HCT116 (cell line): ENCODE data around the gene FANK1. TPM values are rescaled to one million over a fixed set of nuclear protein-coding genes. Genes with fewer than 3 reads are reported as not detected.

Experiments used
- ATAC-seq: fragments of 200-7000 bp; cut with Tn5 transposase; 2 replicates; pipeline ENCODE4 v1.9.1; 2020; ENCODE audit warnings: mild to moderate bottlenecking, moderate library complexity
- BruUV-seq: library from RNA; stranded (reverse); fragments of 400-500 nt; replicated peaks from 2 replicates; lab custom pipeline; 2021; lab: Mats Ljungman, UMichigan
- CTCF ChIA-PET: fragments of 300-600 bp; sonication (Branson Sonifier 250); formaldehyde crosslinking; loops from one replicate; lab custom pipeline; 2021; ENCODE audit warnings: antibody characterized with exemption; lab: Charles Lee
- POLR2A ChIA-PET: fragments of 300-600, 350-600 bp; sonication (Branson Sonifier 250); formaldehyde crosslinking; loops from one replicate; lab custom pipeline; 2021; ENCODE audit warnings: antibody characterized with exemption; lab: Charles Lee
- RAD21 ChIA-PET, 2 experiments: fragments of 300-600 bp; sonication (Branson Sonifier 250); formaldehyde crosslinking; loops; one replicate each; lab custom pipeline; 2023; ENCODE audit warnings: low total read pairs in 2 of 2; ENCODE audit not compliant: uncharacterized antibody in 2 of 2, unreplicated experiment in 2 of 2, low non-redundant PET in 1 of 2; lab: Charles Lee
- DNase-seq: peaks from one replicate; pipeline ENCODE4 v3.0.0-alpha.2; 2010; ENCODE audit warnings: low read depth, low spot score
- H2AFZ ChIP-seq: fragments of 200-600 bp; shearing (Covaris generic), sonication (generic); 2 replicates; pipeline ENCODE4 v1.6.1; 2017; ENCODE audit warnings: low read depth, mixed run types, mixed read lengths, antibody characterized with exemption, low read length; ENCODE audit not compliant: poor library complexity, severe bottlenecking
- H3K27ac ChIP-seq: 2 replicates; pipeline ENCODE4 v1.5.1; 2012; ENCODE audit warnings: low read depth, low read length
- H3K27me3 ChIP-seq: fragments of 200-600 bp; sonication (generic); 2 replicates; pipeline ENCODE4 v1.6.1; 2016; ENCODE audit warnings: mixed run types, low read length, mixed read lengths; ENCODE audit not compliant: insufficient read depth
- H3K36me3 ChIP-seq, 2 experiments: fragments of 200-500 bp in 1 of 2; fragments of 200-600 bp in 1 of 2; sonication (Bioruptor generic) in 1 of 2; sonication (generic) in 1 of 2; 2 replicates each; pipeline versions ENCODE4 v1.5.1 to v1.6.1; 2014 to 2016; ENCODE audit warnings: low read length in 2 of 2, inconsistent platforms in 1 of 2, mixed read lengths in 1 of 2, mixed run types in 1 of 2; ENCODE audit not compliant: insufficient read depth in 2 of 2, control insufficient read depth in 1 of 2
- H3K4me1 ChIP-seq, 2 experiments: fragments of 200-600 bp in 1 of 2; sonication (generic) in 1 of 2; 2 replicates each; pipeline versions ENCODE4 v1.5.1 to v1.6.1; 2012 to 2017; ENCODE audit warnings: low read length in 2 of 2, inconsistent platforms in 1 of 2, mild to moderate bottlenecking in 1 of 2, mixed read lengths in 1 of 2, mixed run types in 1 of 2, moderate library complexity in 1 of 2; ENCODE audit not compliant: insufficient read depth in 2 of 2, control insufficient read depth in 1 of 2
- H3K4me2 ChIP-seq: fragments of 200-600 bp; sonication (generic); 2 replicates; pipeline ENCODE4 v1.6.1; 2017; ENCODE audit warnings: mixed run types, low read length, mixed read lengths
- H3K4me3 ChIP-seq, 2 experiments: fragments of 200-600 bp in 1 of 2; sonication (generic) in 1 of 2; replicated peaks in 1 of 2; 2 replicates each; pipeline ENCODE4 v1.5.1; 2011 to 2016; ENCODE audit warnings: low read length in 2 of 2, control low read depth in 1 of 2, low read depth in 1 of 2, mild to moderate bottlenecking in 1 of 2, mixed read lengths in 1 of 2, mixed run types in 1 of 2
- H3K79me2 ChIP-seq: fragments of 200-600 bp; sonication (generic); 2 replicates; pipeline ENCODE4 v1.6.1; 2017; ENCODE audit warnings: mild to moderate bottlenecking, mixed run types, low read length, moderate library complexity, mixed read lengths; ENCODE audit not compliant: insufficient read depth
- H3K9ac ChIP-seq: fragments of 200-600 bp; sonication (generic); 2 replicates; pipeline ENCODE4 v1.6.1; 2016; ENCODE audit warnings: low read length, mixed read lengths
- H3K9me2 ChIP-seq: fragments of 200-600 bp; sonication (generic), shearing (Covaris generic); 2 replicates; pipeline ENCODE4 v1.6.1; 2017; ENCODE audit warnings: mixed run types, mild to moderate bottlenecking, moderate library complexity; ENCODE audit not compliant: insufficient read depth
- H3K9me3 ChIP-seq, 2 experiments: fragments of 200-500 bp in 1 of 2; fragments of 200-600 bp in 1 of 2; sonication (Bioruptor generic) in 1 of 2; sonication (generic) in 1 of 2; 2 replicates each; pipeline ENCODE4 v1.6.1; 2014 to 2017; ENCODE audit warnings: low read length in 2 of 2, mixed read lengths in 2 of 2, inconsistent platforms in 1 of 2, low read depth in 1 of 2, mild to moderate bottlenecking in 1 of 2, mixed run types in 1 of 2, moderate library complexity in 1 of 2; ENCODE audit not compliant: control insufficient read depth in 1 of 2, insufficient read depth in 1 of 2
- H4K20me1 ChIP-seq: fragments of 200-600 bp; sonication (generic), shearing (Covaris generic); 2 replicates; pipeline ENCODE4 v1.6.1; 2017; ENCODE audit warnings: mixed run types, mild to moderate bottlenecking, moderate library complexity; ENCODE audit not compliant: insufficient read depth
- CBX3 ChIP-seq: IDR thresholded peaks from 2 replicates; pipeline ENCODE4 v1.6.1; 2012; ENCODE audit warnings: low read depth
- CEBPB ChIP-seq: IDR thresholded peaks from 2 replicates; pipeline ENCODE4 v1.6.1; 2012; ENCODE audit warnings: low read depth
- ELF1 ChIP-seq: IDR thresholded peaks from 2 replicates; pipeline ENCODE4 v1.6.1; 2012; ENCODE audit warnings: low read depth, borderline replicate concordance
- EZH2phosphoT487 ChIP-seq: fragments of 200-600 bp; IDR thresholded peaks from 2 replicates; pipeline ENCODE4 v1.6.1; 2018; ENCODE audit warnings: antibody characterized with exemption, borderline replicate concordance
- FOSL1 ChIP-seq: IDR thresholded peaks from 2 replicates; pipeline ENCODE4 v1.6.1; 2012; ENCODE audit warnings: low read depth
- JUND ChIP-seq: IDR thresholded peaks from 2 replicates; pipeline ENCODE4 v1.6.1; 2012
- RAD21 ChIP-seq: IDR thresholded peaks from 2 replicates; pipeline ENCODE4 v1.6.1; 2012; ENCODE audit warnings: low read depth, mild to moderate bottlenecking
- REST ChIP-seq: IDR thresholded peaks from 2 replicates; pipeline ENCODE4 v1.6.1; 2012; ENCODE audit warnings: low read depth
- SP1 ChIP-seq: IDR thresholded peaks from 2 replicates; pipeline ENCODE4 v1.6.1; 2012; ENCODE audit warnings: low read depth
- SRF ChIP-seq: IDR thresholded peaks from 2 replicates; pipeline ENCODE4 v1.6.1; 2012; ENCODE audit warnings: low read depth
- YY1 ChIP-seq: IDR thresholded peaks from 2 replicates; pipeline ENCODE4 v1.6.1; 2011; ENCODE audit warnings: low read length, low read depth, moderate library complexity, mild to moderate bottlenecking; ENCODE audit not compliant: insufficient replicate concordance; ENCODE audit errors: extremely low read depth
- ZFX ChIP-seq: fragments of 450-650 bp; IDR thresholded peaks from 2 replicates; pipeline ENCODE4 v1.6.1; 2017
- intact Hi-C: fragments of 100-400 bp; cut with micrococcal nuclease; formaldehyde crosslinking; loops from 2 replicates; pipeline ENCODE4 v1.10.0; 2022
- total RNA-seq: library from RNA; stranded (reverse); gene quantifications from one replicate; pipeline ENCODE4 v1.2.1, GENCODE V29; 2021; ENCODE audit not compliant: unreplicated experiment
- TF ChIP-seq, protein P1 (sequence below): IDR thresholded peaks from 2 replicates; pipeline ENCODE4 v1.6.1; 2012
- TF ChIP-seq, protein P2 (sequence below): IDR thresholded peaks from 2 replicates; pipeline ENCODE4 v1.6.1; 2011; ENCODE audit warnings: mild to moderate bottlenecking, low read length, moderate library complexity; ENCODE audit not compliant: insufficient replicate concordance; ENCODE audit errors: extremely low read depth
- TF ChIP-seq, protein P3 (sequence below): IDR thresholded peaks from 2 replicates; pipeline ENCODE4 v1.6.1; 2012

The FANK1 gene
- total RNA-seq, 1 experiment from 2014 or later: 5.4 TPM

GRCh38 chr10:125994601-125995000 lies 98.2 kb downstream of the FANK1 start:
- no peaks in the 10 kb centered on the region for H3K4me1 ChIP-seq
- RAD21 ChIA-PET: no interaction called here

DNA sequence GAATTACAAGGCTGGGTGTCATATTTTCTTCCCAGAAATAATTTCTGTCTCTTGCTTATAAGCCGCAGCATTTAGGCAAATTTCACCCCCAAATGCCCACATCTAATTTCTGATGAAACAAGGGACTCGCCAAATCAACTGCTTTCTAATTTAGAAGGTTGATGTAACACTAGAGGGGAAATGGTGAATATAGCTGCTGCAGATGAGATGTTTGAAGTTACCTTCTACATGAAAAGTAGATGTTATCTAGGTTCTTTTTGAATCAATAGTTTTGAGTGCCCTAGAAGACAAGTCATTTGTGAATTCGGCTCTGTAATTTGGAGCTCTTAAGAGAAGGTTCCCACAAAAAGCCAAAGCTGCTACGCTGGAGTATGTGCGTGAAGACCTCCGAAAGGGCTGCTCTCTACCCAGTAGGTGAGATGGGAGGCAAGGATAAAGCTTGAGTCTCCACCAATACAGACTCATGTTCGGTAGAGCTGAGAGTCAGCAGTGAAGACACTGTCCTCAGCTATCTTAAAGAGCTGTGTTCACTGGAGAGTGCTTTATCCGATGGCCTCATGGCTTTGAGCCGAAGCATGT lies 99.5 kb downstream of the FANK1 start:
- no peak overlapping the region for H3K4me2 ChIP-seq
- ATAC-seq (no peak), DNase-seq (no peak)
- H4K20me1 ChIP-seq: no peaks in the 10 kb centered on the region
- H3K4me3 ChIP-seq: no peak overlapping the region
- intact Hi-C loops: no loop called here
- no peaks in the 10 kb centered on the region for H3K36me3 ChIP-seq
- POLR2A ChIA-PET: no interaction called here
- H3K27me3 ChIP-seq: no peaks in the 10 kb centered on the region
- CTCF ChIA-PET: no interaction called here
- no peak overlapping the region for H2AFZ ChIP-seq
- H3K9me2 ChIP-seq: no peaks in the 10 kb centered on the region
- H3K4me1 ChIP-seq: no peaks in the 10 kb centered on the region
- H3K9ac ChIP-seq: no peak overlapping the region
- no peaks in the 10 kb centered on the region for H3K79me2 ChIP-seq
- no peaks in the 10 kb centered on the region for H3K9me3 ChIP-seq
- BruUV-seq: no TSS peak
- no peak overlapping the region for H3K27ac ChIP-seq
- RAD21 ChIA-PET: no interaction called here
- TF ChIP-seq CEBPB: no peak
- TF ChIP-seq FOSL1: no peak
- no peak for TF ChIP-seq EZH2phosphoT487
- TF ChIP-seq, protein P1, sequence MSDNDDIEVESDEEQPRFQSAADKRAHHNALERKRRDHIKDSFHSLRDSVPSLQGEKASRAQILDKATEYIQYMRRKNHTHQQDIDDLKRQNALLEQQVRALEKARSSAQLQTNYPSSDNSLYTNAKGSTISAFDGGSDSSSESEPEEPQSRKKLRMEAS: no peak
- TF ChIP-seq YY1: no peak
- TF ChIP-seq REST: no peak
- no peak for TF ChIP-seq JUND
- TF ChIP-seq CBX3: no peak
- TF ChIP-seq, protein P2, sequence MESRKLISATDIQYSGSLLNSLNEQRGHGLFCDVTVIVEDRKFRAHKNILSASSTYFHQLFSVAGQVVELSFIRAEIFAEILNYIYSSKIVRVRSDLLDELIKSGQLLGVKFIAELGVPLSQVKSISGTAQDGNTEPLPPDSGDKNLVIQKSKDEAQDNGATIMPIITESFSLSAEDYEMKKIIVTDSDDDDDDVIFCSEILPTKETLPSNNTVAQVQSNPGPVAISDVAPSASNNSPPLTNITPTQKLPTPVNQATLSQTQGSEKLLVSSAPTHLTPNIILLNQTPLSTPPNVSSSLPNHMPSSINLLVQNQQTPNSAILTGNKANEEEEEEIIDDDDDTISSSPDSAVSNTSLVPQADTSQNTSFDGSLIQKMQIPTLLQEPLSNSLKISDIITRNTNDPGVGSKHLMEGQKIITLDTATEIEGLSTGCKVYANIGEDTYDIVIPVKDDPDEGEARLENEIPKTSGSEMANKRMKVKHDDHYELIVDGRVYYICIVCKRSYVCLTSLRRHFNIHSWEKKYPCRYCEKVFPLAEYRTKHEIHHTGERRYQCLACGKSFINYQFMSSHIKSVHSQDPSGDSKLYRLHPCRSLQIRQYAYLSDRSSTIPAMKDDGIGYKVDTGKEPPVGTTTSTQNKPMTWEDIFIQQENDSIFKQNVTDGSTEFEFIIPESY: no peak
- TF ChIP-seq SRF: no peak
- TF ChIP-seq ELF1: no peak
- no peak for TF ChIP-seq RAD21
- TF ChIP-seq, protein P3, sequence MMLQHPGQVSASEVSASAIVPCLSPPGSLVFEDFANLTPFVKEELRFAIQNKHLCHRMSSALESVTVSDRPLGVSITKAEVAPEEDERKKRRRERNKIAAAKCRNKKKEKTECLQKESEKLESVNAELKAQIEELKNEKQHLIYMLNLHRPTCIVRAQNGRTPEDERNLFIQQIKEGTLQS: no peak
- no peak for TF ChIP-seq ZFX
- TF ChIP-seq SP1: no peak

More at GRCh38 chr10:125994601-125995000, 98.2 kb downstream of the FANK1 start:
- DNase-seq (no peak), ATAC-seq (no peak)
- ChIA-PET POLR2A (no interaction called here), CTCF (interaction anchor here (1.5 kb wide), 1 partner anchor 18 kb away, joined by 3 read pairs; no protein-coding TSS in a partner anchor)
- H3K9me2 ChIP-seq: no peaks in the 10 kb centered on the region
- H3K4me2 ChIP-seq: no peak overlapping the region
- intact Hi-C loops: no loop called here
- H3K27me3 ChIP-seq: no peaks in the 10 kb centered on the region
- H3K36me3 ChIP-seq: no peaks in the 10 kb centered on the region
- no peaks in the 10 kb centered on the region for H3K79me2 ChIP-seq
- no peak overlapping the region for H2AFZ ChIP-seq
- no TSS peak for BruUV-seq
- no peaks in the 10 kb centered on the region for H3K9me3 ChIP-seq
- TF ChIP-seq SRF: no peak
- no peak for TF ChIP-seq EZH2phosphoT487
- TF ChIP-seq CBX3: no peak
- H3K27ac ChIP-seq: no peak overlapping the region
- no peaks in the 10 kb centered on the region for H4K20me1 ChIP-seq
- H3K4me3 ChIP-seq: no peak overlapping the region
- no peak overlapping the region for H3K9ac ChIP-seq
